WTC11 (cell line): ENCODE results near the gene CDK8. TPM values are rescaled to one million over a fixed set of nuclear protein-coding genes. Genes with fewer than 3 reads are reported as not detected.

Experiments used
- ATAC-seq: fragments of 200-7000 bp; cut with Tn5 transposase; 2 replicates; pipeline ENCODE4 v1.10.0; 2021; ENCODE audit warnings: mild to moderate bottlenecking, moderate library complexity
- CTCF ChIA-PET: fragments of 300-600 bp; sonication (Branson Sonifier 250); formaldehyde crosslinking; loops from one replicate; lab custom pipeline; 2021; ENCODE audit warnings: antibody characterized with exemption; lab: Charles Lee
- POLR2A ChIA-PET: fragments of 350-600 bp; sonication (Branson Sonifier 250); formaldehyde crosslinking; loops from one replicate; lab custom pipeline; 2021; ENCODE audit warnings: antibody characterized with exemption; lab: Charles Lee
- DNase-seq: peaks from one replicate; pipeline ENCODE4 v3.0.0; 2021; ENCODE audit warnings: low spot score
- H3K27ac Mint-ChIP-seq: 2 replicates; pipeline ENCODE4 v1.8.0; 2021; ENCODE audit warnings: mixed read lengths
- H3K27me3 Mint-ChIP-seq: 2 replicates; pipeline ENCODE4 v1.8.0; 2021; ENCODE audit warnings: low read depth, mild to moderate bottlenecking, moderate library complexity, mixed read lengths
- H3K36me3 Mint-ChIP-seq: 2 replicates; pipeline ENCODE4 v1.8.0; 2021; ENCODE audit warnings: mixed read lengths
- H3K4me1 Mint-ChIP-seq: 2 replicates; pipeline ENCODE4 v1.8.0; 2022; ENCODE audit warnings: mixed read lengths
- H3K4me3 Mint-ChIP-seq: 2 replicates; pipeline ENCODE4 v1.8.0; 2021; ENCODE audit warnings: mild to moderate bottlenecking, moderate library complexity, mixed read lengths
- H3K9me3 Mint-ChIP-seq: 2 replicates; pipeline ENCODE4 v1.8.0; 2021; ENCODE audit warnings: mixed read lengths
- ARID4B ChIP-seq: sonication (generic); formaldehyde crosslinking; IDR thresholded peaks from 2 replicates; pipeline ENCODE4 v1.8.0; 2023; ENCODE audit warnings: missing genetic modification reagents, mild to moderate bottlenecking, borderline replicate concordance
- CBFB ChIP-seq: sonication (generic); formaldehyde crosslinking; IDR thresholded peaks from 2 replicates; pipeline ENCODE4 v1.8.1; 2022; ENCODE audit warnings: mild to moderate bottlenecking, low read depth, missing genetic modification reagents
- CTCF ChIP-seq: fragments of 200-600 bp; IDR thresholded peaks from 2 replicates; pipeline ENCODE4 v1.8.0; 2022; ENCODE audit warnings: antibody characterized with exemption
- EMX1 ChIP-seq: fragments of 250-450 bp; sonication (Bioruptor Pico); IDR thresholded peaks from 2 replicates; pipeline ENCODE4 v1.8.0; 2021; ENCODE audit warnings: mild to moderate bottlenecking
- FOXP1 ChIP-seq: sonication (generic); formaldehyde crosslinking; IDR thresholded peaks from 2 replicates; pipeline ENCODE4 v1.8.0; 2022; ENCODE audit warnings: missing genetic modification reagents, mild to moderate bottlenecking, moderate library complexity, borderline replicate concordance
- HMGA2 ChIP-seq: fragments of 250-450 bp; sonication (Bioruptor Pico); IDR thresholded peaks from 2 replicates; pipeline ENCODE4 v1.4.0; 2021; ENCODE audit warnings: mild to moderate bottlenecking, moderate library complexity
- MLX ChIP-seq: sonication (generic); formaldehyde crosslinking; IDR thresholded peaks from 2 replicates; pipeline ENCODE4 v1.8.1; 2023; ENCODE audit warnings: mild to moderate bottlenecking, missing genetic modification reagents, moderate library complexity
- NR3C1 ChIP-seq: sonication (generic); formaldehyde crosslinking; conservative IDR thresholded peaks from 2 replicates; pipeline ENCODE4 v1.8.1; 2023; ENCODE audit warnings: low read depth, mild to moderate bottlenecking, missing genetic modification reagents
- RORB ChIP-seq: fragments of 250-450 bp; sonication (Bioruptor Pico); IDR thresholded peaks from 2 replicates; pipeline ENCODE4 v1.9.0; 2021; ENCODE audit warnings: mild to moderate bottlenecking
- SMAD4 ChIP-seq: sonication (generic); formaldehyde crosslinking; IDR thresholded peaks from 2 replicates; pipeline ENCODE4 v1.8.0; 2022; ENCODE audit warnings: mild to moderate bottlenecking, missing genetic modification reagents
- SOX15 ChIP-seq: fragments of 250-450 bp; sonication (Bioruptor Pico); IDR thresholded peaks from 2 replicates; pipeline ENCODE4 v1.9.0; 2021; ENCODE audit warnings: mild to moderate bottlenecking
- TEAD1 ChIP-seq: sonication (generic); formaldehyde crosslinking; IDR thresholded peaks from 2 replicates; pipeline ENCODE4 v1.8.0; 2022; ENCODE audit warnings: mild to moderate bottlenecking, missing genetic modification reagents
- TP53 ChIP-seq: sonication (generic); formaldehyde crosslinking; IDR thresholded peaks from 2 replicates; pipeline ENCODE4 v1.8.1; 2023; ENCODE audit warnings: mild to moderate bottlenecking, missing genetic modification reagents
- ZBTB43 ChIP-seq: sonication (generic); formaldehyde crosslinking; IDR thresholded peaks from 2 replicates; pipeline ENCODE4 v1.8.1; 2023; ENCODE audit warnings: mild to moderate bottlenecking, missing genetic modification reagents
- ZNF396 ChIP-seq: fragments of 250-450 bp; sonication (Bioruptor Pico); IDR thresholded peaks from 2 replicates; pipeline ENCODE4 v1.8.0; 2021; ENCODE audit warnings: mild to moderate bottlenecking, moderate library complexity, borderline replicate concordance
- ZNF416 ChIP-seq: fragments of 250-450 bp; sonication (Bioruptor Pico); IDR thresholded peaks from 2 replicates; pipeline ENCODE4 v1.9.0; 2021; ENCODE audit warnings: mild to moderate bottlenecking, inconsistent platforms
- ZNF423 ChIP-seq: fragments of 250-450 bp; sonication (Bioruptor Pico); IDR thresholded peaks from 2 replicates; pipeline ENCODE4 v2.1.2; 2022; ENCODE audit warnings: mild to moderate bottlenecking, moderate library complexity
- ZNF671 ChIP-seq: fragments of 250-450 bp; sonication (Bioruptor Pico); IDR thresholded peaks from 2 replicates; pipeline ENCODE4 v1.8.0; 2021; ENCODE audit warnings: mild to moderate bottlenecking
- total RNA-seq: library from RNA; stranded (reverse); gene quantifications from 3 replicates; pipeline ENCODE4 v1.2.3, GENCODE V29; 2021
- TF ChIP-seq, protein P1 (sequence below): sonication (generic); formaldehyde crosslinking; IDR thresholded peaks from 2 replicates; pipeline ENCODE4 v1.8.0; 2023; ENCODE audit warnings: mild to moderate bottlenecking, missing genetic modification reagents
- TF ChIP-seq, protein P2 (sequence below): sonication (generic); formaldehyde crosslinking; IDR thresholded peaks from 2 replicates; pipeline ENCODE4 v1.8.0; 2023; ENCODE audit warnings: missing genetic modification reagents
- TF ChIP-seq, protein P3 (sequence below): sonication (generic); formaldehyde crosslinking; conservative IDR thresholded peaks from 2 replicates; pipeline ENCODE4 v1.8.1; 2022; ENCODE audit warnings: mild to moderate bottlenecking, missing genetic modification reagents

The CDK8 gene
- total RNA-seq, 1 experiment from 2014 or later = 21.4 TPM

GRCh38 chr13:26266311-26266710 is 12.4 kb downstream of the CDK8 start (continued):
- TF ChIP-seq CTCF = no peak
- no peak for TF ChIP-seq RORB (CRISPR knock-in tag)
- TF ChIP-seq TEAD1 (CRISPR knock-in tag) = no peak
- no peak for TF ChIP-seq MLX
- no peak for TF ChIP-seq HMGA2
- TF ChIP-seq SOX15 (CRISPR knock-in tag) = no peak
- no peak for TF ChIP-seq ZNF416 (CRISPR knock-in tag)

DNA sequence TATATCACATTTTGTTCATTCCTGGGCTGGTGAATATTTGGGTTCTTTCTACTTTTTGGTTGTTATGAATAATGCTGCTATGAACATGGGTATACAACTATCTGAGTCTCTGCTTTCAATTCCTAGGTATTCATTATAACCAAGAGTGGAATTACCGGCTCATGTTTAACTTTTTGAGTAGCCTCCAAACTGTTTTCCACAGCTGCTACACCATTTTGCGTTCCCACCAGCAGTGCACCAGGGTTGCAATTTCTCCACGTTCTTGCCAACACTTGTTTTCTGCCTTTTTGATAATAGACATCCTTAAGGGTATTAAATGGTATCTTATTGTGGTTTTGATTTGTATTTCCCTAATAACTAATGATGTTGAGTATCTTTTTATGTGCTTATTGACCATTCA is 16.8 kb downstream of the CDK8 start:
- H3K9me3 Mint-ChIP-seq = no peaks in the 10 kb centered on the region
- TF ChIP-seq ARID4B (CRISPR knock-in tag) = no peak
- TF ChIP-seq, protein P1, sequence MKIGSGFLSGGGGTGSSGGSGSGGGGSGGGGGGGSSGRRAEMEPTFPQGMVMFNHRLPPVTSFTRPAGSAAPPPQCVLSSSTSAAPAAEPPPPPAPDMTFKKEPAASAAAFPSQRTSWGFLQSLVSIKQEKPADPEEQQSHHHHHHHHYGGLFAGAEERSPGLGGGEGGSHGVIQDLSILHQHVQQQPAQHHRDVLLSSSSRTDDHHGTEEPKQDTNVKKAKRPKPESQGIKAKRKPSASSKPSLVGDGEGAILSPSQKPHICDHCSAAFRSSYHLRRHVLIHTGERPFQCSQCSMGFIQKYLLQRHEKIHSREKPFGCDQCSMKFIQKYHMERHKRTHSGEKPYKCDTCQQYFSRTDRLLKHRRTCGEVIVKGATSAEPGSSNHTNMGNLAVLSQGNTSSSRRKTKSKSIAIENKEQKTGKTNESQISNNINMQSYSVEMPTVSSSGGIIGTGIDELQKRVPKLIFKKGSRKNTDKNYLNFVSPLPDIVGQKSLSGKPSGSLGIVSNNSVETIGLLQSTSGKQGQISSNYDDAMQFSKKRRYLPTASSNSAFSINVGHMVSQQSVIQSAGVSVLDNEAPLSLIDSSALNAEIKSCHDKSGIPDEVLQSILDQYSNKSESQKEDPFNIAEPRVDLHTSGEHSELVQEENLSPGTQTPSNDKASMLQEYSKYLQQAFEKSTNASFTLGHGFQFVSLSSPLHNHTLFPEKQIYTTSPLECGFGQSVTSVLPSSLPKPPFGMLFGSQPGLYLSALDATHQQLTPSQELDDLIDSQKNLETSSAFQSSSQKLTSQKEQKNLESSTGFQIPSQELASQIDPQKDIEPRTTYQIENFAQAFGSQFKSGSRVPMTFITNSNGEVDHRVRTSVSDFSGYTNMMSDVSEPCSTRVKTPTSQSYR = no peak
- no peak for TF ChIP-seq ZBTB43
- no peak for TF ChIP-seq FOXP1 (CRISPR knock-in tag)
- TF ChIP-seq ZNF416 (CRISPR knock-in tag) = no peak
- no peak for TF ChIP-seq TP53
- TF ChIP-seq EMX1 (CRISPR knock-in tag) = no peak
- TF ChIP-seq, protein P2, sequence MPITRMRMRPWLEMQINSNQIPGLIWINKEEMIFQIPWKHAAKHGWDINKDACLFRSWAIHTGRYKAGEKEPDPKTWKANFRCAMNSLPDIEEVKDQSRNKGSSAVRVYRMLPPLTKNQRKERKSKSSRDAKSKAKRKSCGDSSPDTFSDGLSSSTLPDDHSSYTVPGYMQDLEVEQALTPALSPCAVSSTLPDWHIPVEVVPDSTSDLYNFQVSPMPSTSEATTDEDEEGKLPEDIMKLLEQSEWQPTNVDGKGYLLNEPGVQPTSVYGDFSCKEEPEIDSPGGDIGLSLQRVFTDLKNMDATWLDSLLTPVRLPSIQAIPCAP (CRISPR knock-in tag) = no peak
- no peak for TF ChIP-seq NR3C1 (CRISPR knock-in tag)
- TF ChIP-seq HMGA2 = no peak
- no peak for TF ChIP-seq RORB (CRISPR knock-in tag)
- TF ChIP-seq ZNF671 = no peak
- no peak for TF ChIP-seq ZNF396 (CRISPR knock-in tag)
- TF ChIP-seq CBFB (CRISPR knock-in tag) = no peak
- TF ChIP-seq, protein P3, sequence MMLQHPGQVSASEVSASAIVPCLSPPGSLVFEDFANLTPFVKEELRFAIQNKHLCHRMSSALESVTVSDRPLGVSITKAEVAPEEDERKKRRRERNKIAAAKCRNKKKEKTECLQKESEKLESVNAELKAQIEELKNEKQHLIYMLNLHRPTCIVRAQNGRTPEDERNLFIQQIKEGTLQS (CRISPR knock-in tag) = no peak
- no peak for TF ChIP-seq SMAD4 (CRISPR knock-in tag)
- TF ChIP-seq ZNF423 = no peak
- TF ChIP-seq, all 79 proteins: peak for 0
- no peak overlapping the region for H3K27ac Mint-ChIP-seq
- CTCF ChIA-PET = no interaction called here
- no peak for ATAC-seq
- no peaks in the 10 kb centered on the region for H3K36me3 Mint-ChIP-seq
- no peaks in the 10 kb centered on the region for H3K27me3 Mint-ChIP-seq
- no peak overlapping the region for H3K4me3 Mint-ChIP-seq
- POLR2A ChIA-PET = no interaction called here
- H3K4me1 Mint-ChIP-seq = peaks cover 7% of the 10 kb centered on the region
- no peak for DNase-seq
